ENCODE data around the gene ANP32D. TPM values are rescaled to one million over a fixed set of nuclear protein-coding genes. Genes with fewer than 3 reads are reported as not detected.
"Not testable (repeated sequence)": the region's sequence is repeated elsewhere in the genome, so short reads cannot be mapped to it uniquely, and the experiment has no call there.

ANP32D gene
- total RNA-seq (not detected), polyA plus RNA-seq (not detected)

- Histone ChIP-seq H3K4me1 (ENCODE audit: control insufficient read depth, insufficient read depth, low read length, poor library complexity, severe bottlenecking) (no peaks in the 10 kb centered on the region), H3K27ac (ENCODE audit: insufficient read depth, low read length, poor library complexity, severe bottlenecking) (no peak within 1 kb of the TSS), H3K9me3 (ENCODE audit: control insufficient read depth in 2 of 2, low read length in 2 of 2) (peaks cover 7 to 10% of the 10 kb centered on the region in 2 experiments), H3K4me3 (ENCODE audit: low read depth, low read length) (no peak within 1 kb of the TSS), H3K27me3 (ENCODE audit: control insufficient read depth, insufficient read depth, low read length) (no peaks in the 10 kb centered on the region), H3K36me3 (ENCODE audit: control insufficient read depth, insufficient read depth, low read length) (no peaks in the 10 kb centered on the region)
- Mint-ChIP-seq H3K4me3 (no peak within 1 kb of the TSS), H3K9me3 (peaks cover 0 to 42% (median 16%) of the 10 kb centered on the region in 7 donors), H3K36me3 (no peaks in the 10 kb centered on the region), H3K4me1 (no peaks in the 10 kb centered on the region), H3K27ac (peak within 1 kb of the TSS in 1 of 3 donors; percentile 44), H3K27me3 (no peaks in the 10 kb centered on the region)
- ATAC-seq (ENCODE audit: low read depth in 2 of 2) (no peak), DNase-seq (no peak)
These were observed at the start of gene ANP32D for GRCh38 chr12:48472259-48472658. TSS of gene ANP32D (plus strand) at chr12:48472559. CDS start at chr12:48472665, 106 bp downstream.

GRCh38 chr12:48423171-48423570, 49.2 kb upstream of the ANP32D start:
- Histone ChIP-seq H3K27ac (ENCODE audit: insufficient read depth, low read length, poor library complexity, severe bottlenecking) (no peak overlapping the region), H3K9me3 (ENCODE audit: control insufficient read depth in 2 of 2, low read length in 2 of 2) (peaks cover 0 to 4% of the 10 kb centered on the region in 2 experiments), H3K36me3 (ENCODE audit: control insufficient read depth, insufficient read depth, low read length) (no peaks in the 10 kb centered on the region), H3K27me3 (ENCODE audit: control insufficient read depth, insufficient read depth, low read length) (peaks cover 2% of the 10 kb centered on the region), H3K4me3 (ENCODE audit: low read depth, low read length) (no peak overlapping the region), H3K4me1 (ENCODE audit: control insufficient read depth, insufficient read depth, low read length, poor library complexity, severe bottlenecking) (no peaks in the 10 kb centered on the region)
- DNase-seq: no peak
- Mint-ChIP-seq H3K4me3 (no peak overlapping the region), H3K36me3 (no peaks in the 10 kb centered on the region), H3K27ac (no peak overlapping the region), H3K27me3 (peaks cover 19% of the 10 kb centered on the region), H3K9me3 (peaks cover 0 to 12% (median 2%) of the 10 kb centered on the region in 7 donors), H3K4me1 (peaks cover 2 to 5% (median 4%) of the 10 kb centered on the region in 4 donors)
- no peak for ATAC-seq (ENCODE audit: low read depth in 2 of 2)

DNA sequence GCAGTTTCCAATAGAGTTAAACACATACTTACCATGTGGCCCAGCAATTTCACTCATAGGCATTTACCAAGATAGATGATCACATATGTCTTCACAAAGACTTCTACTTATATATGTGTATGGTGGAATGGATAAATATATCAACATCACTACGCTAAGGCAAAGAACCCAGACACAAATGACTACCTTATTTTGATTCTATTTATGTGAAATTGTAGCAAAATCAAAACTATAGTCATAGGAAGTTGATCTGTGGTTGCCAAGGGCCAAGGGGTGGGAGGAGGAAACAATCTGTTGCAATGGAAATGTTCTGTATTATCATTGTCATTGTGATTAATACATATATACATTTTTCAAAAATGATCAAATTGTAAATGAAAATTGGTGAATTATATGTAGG, 47.7 kb upstream of the ANP32D start:
- Mint-ChIP-seq H3K4me1 (peaks cover 2 to 9% (median 4%) of the 10 kb centered on the region in 4 donors), H3K27ac (no peak overlapping the region), H3K36me3 (no peaks in the 10 kb centered on the region), H3K9me3 (peaks cover 2 to 16% (median 5%) of the 10 kb centered on the region in 7 donors), H3K27me3 (peaks cover 30% of the 10 kb centered on the region), H3K4me3 (no peak overlapping the region)
- ATAC-seq (ENCODE audit: low read depth in 2 of 2) (no peak), DNase-seq (no peak)
- Histone ChIP-seq H3K27me3 (ENCODE audit: control insufficient read depth, insufficient read depth, low read length) (no peaks in the 10 kb centered on the region), H3K4me1 (ENCODE audit: control insufficient read depth, insufficient read depth, low read length, poor library complexity, severe bottlenecking) (no peaks in the 10 kb centered on the region), H3K36me3 (ENCODE audit: control insufficient read depth, insufficient read depth, low read length) (no peaks in the 10 kb centered on the region), H3K27ac (ENCODE audit: insufficient read depth, low read length, poor library complexity, severe bottlenecking) (no peak overlapping the region), H3K9me3 (ENCODE audit: control insufficient read depth in 2 of 2, low read length in 2 of 2) (peaks cover 0 to 4% of the 10 kb centered on the region in 2 experiments), H3K4me3 (ENCODE audit: low read depth, low read length) (no peak overlapping the region)

- Mint-ChIP-seq H3K9me3 (peaks cover 0 to 14% (median 1%) of the 10 kb centered on the region in 7 donors), H3K27me3 (peaks cover 15% of the 10 kb centered on the region)
- not testable (repeated sequence) for ATAC-seq (ENCODE audit: low read depth in 2 of 2); H3K36me3 Mint-ChIP-seq; H3K4me3 Mint-ChIP-seq; H3K27ac Mint-ChIP-seq; H3K27ac ChIP-seq (ENCODE audit: insufficient read depth, low read length, poor library complexity, severe bottlenecking); H3K27me3 ChIP-seq (ENCODE audit: control insufficient read depth, insufficient read depth, low read length); H3K4me1 ChIP-seq (ENCODE audit: control insufficient read depth, insufficient read depth, low read length, poor library complexity, severe bottlenecking); H3K4me3 ChIP-seq (ENCODE audit: low read depth, low read length); H3K36me3 ChIP-seq (ENCODE audit: control insufficient read depth, insufficient read depth, low read length); DNase-seq; H3K9me3 ChIP-seq (ENCODE audit: control insufficient read depth in 2 of 2, low read length in 2 of 2); H3K4me1 Mint-ChIP-seq
These were observed 38.3 kb upstream of the ANP32D start for GRCh38 chr12:48434016-48434415.

- H3K4me1 Mint-ChIP-seq: peaks cover 0 to 6% (median 1%) of the 10 kb centered on the region in 4 donors
- Histone ChIP-seq H3K27ac (ENCODE audit: insufficient read depth, low read length, poor library complexity, severe bottlenecking) (no peak overlapping the region), H3K9me3 (ENCODE audit: control insufficient read depth in 2 of 2, low read length in 2 of 2) (no peaks in the 10 kb centered on the region), H3K36me3 (ENCODE audit: control insufficient read depth, insufficient read depth, low read length) (no peaks in the 10 kb centered on the region), H3K4me1 (ENCODE audit: control insufficient read depth, insufficient read depth, low read length, poor library complexity, severe bottlenecking) (no peaks in the 10 kb centered on the region), H3K4me3 (ENCODE audit: low read depth, low read length) (no peak overlapping the region), H3K27me3 (ENCODE audit: control insufficient read depth, insufficient read depth, low read length) (no peaks in the 10 kb centered on the region)
- H3K27me3 Mint-ChIP-seq: peaks cover 15% of the 10 kb centered on the region
- H3K27ac Mint-ChIP-seq: no peak overlapping the region
- peaks cover 0 to 2% (median 0%) of the 10 kb centered on the region in 7 donors for H3K9me3 Mint-ChIP-seq
- no peak for DNase-seq
- no peaks in the 10 kb centered on the region for H3K36me3 Mint-ChIP-seq
- H3K4me3 Mint-ChIP-seq: no peak overlapping the region
- no peak for ATAC-seq (ENCODE audit: low read depth in 2 of 2)
These were observed 31.3 kb upstream of the ANP32D start for GRCh38 chr12:48441069-48441468.

DNA sequence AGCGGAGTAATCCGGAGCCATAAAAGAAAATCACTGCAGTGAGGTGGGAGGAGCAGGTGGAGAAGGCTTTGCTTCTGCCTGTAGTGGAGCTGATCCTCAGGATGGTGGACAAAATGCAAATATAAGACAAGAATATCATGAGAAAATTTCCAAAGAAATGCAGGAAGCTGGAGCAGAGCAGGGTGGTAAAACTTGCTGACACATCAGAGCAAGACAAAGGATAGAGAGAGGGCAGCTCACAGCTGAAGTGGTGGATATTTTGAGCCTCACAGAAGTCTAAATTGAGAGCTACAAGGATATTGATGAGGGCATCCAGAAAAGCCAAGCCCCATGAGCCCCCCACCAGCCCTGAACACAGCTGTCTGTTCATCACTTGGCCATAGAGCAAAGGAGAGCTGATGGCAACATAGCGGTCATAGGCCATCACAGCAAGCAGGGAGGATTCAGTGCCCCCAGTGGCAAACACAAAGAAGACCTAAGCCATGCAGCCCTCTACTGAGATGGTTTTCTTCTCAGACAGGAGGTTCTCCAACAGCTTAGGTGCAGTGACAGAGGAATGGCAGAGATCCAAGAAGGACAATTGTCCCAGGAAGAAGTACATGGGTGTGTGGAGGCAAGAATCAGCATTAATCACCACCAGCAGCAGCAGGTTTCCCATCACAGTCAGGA, 30.0 kb upstream of the ANP32D start:
- Histone ChIP-seq H3K27ac (ENCODE audit: insufficient read depth, low read length, poor library complexity, severe bottlenecking) (no peak overlapping the region), H3K9me3 (ENCODE audit: control insufficient read depth in 2 of 2, low read length in 2 of 2) (no peaks in the 10 kb centered on the region), H3K4me3 (ENCODE audit: low read depth, low read length) (no peak overlapping the region), H3K36me3 (ENCODE audit: control insufficient read depth, insufficient read depth, low read length) (no peaks in the 10 kb centered on the region), H3K27me3 (ENCODE audit: control insufficient read depth, insufficient read depth, low read length) (no peaks in the 10 kb centered on the region), H3K4me1 (ENCODE audit: control insufficient read depth, insufficient read depth, low read length, poor library complexity, severe bottlenecking) (no peaks in the 10 kb centered on the region)
- Mint-ChIP-seq H3K27ac (no peak overlapping the region), H3K27me3 (peaks cover 8% of the 10 kb centered on the region), H3K9me3 (peaks cover 0 to 2% (median 0%) of the 10 kb centered on the region in 7 donors), H3K4me3 (no peak overlapping the region), H3K4me1 (peaks cover 0 to 6% (median 1%) of the 10 kb centered on the region in 4 donors), H3K36me3 (no peaks in the 10 kb centered on the region)
- DNase-seq: no peak
- ATAC-seq (ENCODE audit: low read depth in 2 of 2): no peak

DNA sequence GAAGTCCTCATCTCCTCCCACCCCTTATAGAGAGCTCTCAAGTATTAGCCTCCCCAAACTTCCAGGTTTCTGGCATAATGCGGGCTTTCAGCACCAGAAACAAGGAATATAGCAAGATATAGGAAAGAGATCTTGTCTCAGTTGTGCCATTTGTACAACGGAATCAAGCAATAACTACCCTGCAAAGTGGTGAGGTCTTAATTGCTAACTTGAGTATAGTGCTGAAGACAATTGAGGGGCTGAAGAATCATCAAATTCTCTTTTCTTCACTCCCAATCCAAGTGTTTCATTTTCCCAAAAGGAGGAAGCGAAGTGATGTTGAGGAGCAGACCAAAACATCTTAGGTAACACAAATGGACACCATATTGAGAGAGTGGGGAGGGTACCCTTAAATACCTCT, 26.8 kb upstream of the ANP32D start:
- ATAC-seq (ENCODE audit: low read depth in 2 of 2): no peak
- no peaks in the 10 kb centered on the region for H3K27me3 ChIP-seq (ENCODE audit: control insufficient read depth, insufficient read depth, low read length)
- Mint-ChIP-seq H3K9me3 (peaks cover 0 to 10% (median 5%) of the 10 kb centered on the region in 7 donors), H3K36me3 (peaks cover 5% of the 10 kb centered on the region), H3K4me3 (no peak overlapping the region), H3K4me1 (peaks cover 0 to 6% (median 1%) of the 10 kb centered on the region in 4 donors), H3K27me3 (peaks cover 12% of the 10 kb centered on the region), H3K27ac (no peak overlapping the region)
- H3K27ac ChIP-seq (ENCODE audit: insufficient read depth, low read length, poor library complexity, severe bottlenecking): no peak overlapping the region
- DNase-seq: no peak
- H3K9me3 ChIP-seq (ENCODE audit: control insufficient read depth in 2 of 2, low read length in 2 of 2): no peaks in the 10 kb centered on the region
- H3K4me3 ChIP-seq (ENCODE audit: low read depth, low read length): no peak overlapping the region
- H3K4me1 ChIP-seq (ENCODE audit: control insufficient read depth, insufficient read depth, low read length, poor library complexity, severe bottlenecking): no peaks in the 10 kb centered on the region
- no peaks in the 10 kb centered on the region for H3K36me3 ChIP-seq (ENCODE audit: control insufficient read depth, insufficient read depth, low read length)
